Measurements from ENCODE around the gene FADS2.

The FADS2 gene

DNA sequence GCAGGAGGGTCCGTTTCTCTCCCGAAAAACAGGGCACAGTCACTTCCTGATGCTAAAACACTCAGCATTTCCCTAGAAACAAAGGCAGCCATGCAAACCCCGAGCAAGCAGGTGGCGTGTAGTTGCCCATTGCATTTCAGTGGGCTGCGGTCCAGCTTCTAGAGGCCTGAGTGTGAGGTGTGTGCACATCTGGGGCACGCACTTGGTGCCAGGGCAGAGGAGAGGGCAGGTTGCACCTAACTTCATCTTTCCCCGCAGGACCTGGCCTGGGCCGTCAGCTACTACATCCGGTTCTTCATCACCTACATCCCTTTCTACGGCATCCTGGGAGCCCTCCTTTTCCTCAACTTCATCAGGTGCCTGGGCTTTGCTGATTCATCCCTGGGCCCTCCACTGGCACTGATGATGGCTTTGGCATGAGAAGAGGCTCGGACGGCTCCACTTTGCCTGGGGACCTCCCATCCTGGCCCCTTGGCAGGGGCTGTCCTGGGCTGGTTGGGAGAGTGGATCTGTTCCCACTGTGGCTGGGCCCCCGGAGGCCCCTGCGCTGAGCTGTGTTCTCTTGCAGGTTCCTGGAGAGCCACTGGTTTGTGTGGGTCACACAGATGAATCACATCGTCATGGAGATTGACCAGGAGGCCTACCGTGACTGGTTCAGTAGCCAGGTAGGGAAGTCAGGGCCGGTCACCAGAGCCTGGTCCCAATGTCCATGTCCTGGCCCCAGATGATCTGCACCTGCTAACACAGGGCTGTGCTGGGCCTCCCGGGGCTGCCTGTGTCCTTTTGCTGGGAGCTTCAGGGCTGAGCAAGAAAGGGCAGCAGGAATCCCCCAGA is 34.8 kb downstream of the FADS2 start:
- Histone ChIP-seq H3K27ac (ENCODE audit: low read depth, low read length) (no peak overlapping the region), H3K36me3 (ENCODE audit: control insufficient read depth, low read length) (peaks cover 77% of the 10 kb centered on the region)
- no peak for TF ChIP-seq EZH2phosphoT487 (IDR thresholded peaks at IDR 0.05; ENCODE audit: borderline replicate concordance, low read length)
- TF ChIP-seq, protein P1, sequence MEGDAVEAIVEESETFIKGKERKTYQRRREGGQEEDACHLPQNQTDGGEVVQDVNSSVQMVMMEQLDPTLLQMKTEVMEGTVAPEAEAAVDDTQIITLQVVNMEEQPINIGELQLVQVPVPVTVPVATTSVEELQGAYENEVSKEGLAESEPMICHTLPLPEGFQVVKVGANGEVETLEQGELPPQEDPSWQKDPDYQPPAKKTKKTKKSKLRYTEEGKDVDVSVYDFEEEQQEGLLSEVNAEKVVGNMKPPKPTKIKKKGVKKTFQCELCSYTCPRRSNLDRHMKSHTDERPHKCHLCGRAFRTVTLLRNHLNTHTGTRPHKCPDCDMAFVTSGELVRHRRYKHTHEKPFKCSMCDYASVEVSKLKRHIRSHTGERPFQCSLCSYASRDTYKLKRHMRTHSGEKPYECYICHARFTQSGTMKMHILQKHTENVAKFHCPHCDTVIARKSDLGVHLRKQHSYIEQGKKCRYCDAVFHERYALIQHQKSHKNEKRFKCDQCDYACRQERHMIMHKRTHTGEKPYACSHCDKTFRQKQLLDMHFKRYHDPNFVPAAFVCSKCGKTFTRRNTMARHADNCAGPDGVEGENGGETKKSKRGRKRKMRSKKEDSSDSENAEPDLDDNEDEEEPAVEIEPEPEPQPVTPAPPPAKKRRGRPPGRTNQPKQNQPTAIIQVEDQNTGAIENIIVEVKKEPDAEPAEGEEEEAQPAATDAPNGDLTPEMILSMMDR (IDR thresholded peaks at IDR 0.05; ENCODE audit: low read depth, low read length, poor library complexity, severe bottlenecking) = no peak

DNA sequence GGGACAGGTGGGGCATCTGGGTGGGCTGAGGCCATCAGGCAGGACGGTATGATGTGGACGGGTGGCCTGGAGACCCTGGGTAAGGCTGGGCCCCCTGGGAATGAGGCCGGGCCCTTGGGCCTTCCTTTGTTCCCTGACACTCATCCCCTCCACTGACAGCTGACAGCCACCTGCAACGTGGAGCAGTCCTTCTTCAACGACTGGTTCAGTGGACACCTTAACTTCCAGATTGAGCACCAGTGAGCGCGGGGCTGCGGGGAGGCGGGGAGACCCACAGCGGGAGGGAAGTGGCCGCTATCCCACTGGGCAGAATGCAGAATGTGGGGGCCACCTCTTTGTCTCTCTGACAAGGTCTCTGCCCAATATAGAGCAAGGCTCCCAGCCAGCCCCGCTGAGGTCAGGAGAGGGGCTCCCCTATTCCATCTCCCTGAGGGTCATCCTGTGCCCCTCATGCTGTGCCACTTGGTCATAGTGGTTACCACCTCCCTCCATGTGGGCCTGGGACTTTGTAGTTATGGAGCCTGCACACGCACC is 35.5 kb downstream of the FADS2 start:
- TF ChIP-seq, protein P1 (IDR thresholded peaks at IDR 0.05; ENCODE audit: low read depth, low read length, poor library complexity, severe bottlenecking) = no peak
- no peak for TF ChIP-seq EZH2phosphoT487 (IDR thresholded peaks at IDR 0.05; ENCODE audit: borderline replicate concordance, low read length)
- no peak overlapping the region for H3K4me2 ChIP-seq (ENCODE audit: low read length)
- H3K4me1 ChIP-seq (ENCODE audit: control insufficient read depth, low read length) = no peaks in the 10 kb centered on the region
- H3K4me3 ChIP-seq (ENCODE audit: low read length) = no peak overlapping the region
- H3K27ac ChIP-seq (ENCODE audit: low read depth, low read length) = no peak overlapping the region
- H4K20me1 ChIP-seq (ENCODE audit: control insufficient read depth, insufficient read depth, low read depth, low read length) = peaks cover 4% of the 10 kb centered on the region
- no peaks in the 10 kb centered on the region for H3K79me2 ChIP-seq (ENCODE audit: control insufficient read depth, low read length)
- no peaks in the 10 kb centered on the region for H3K9me3 ChIP-seq (ENCODE audit: control insufficient read depth, insufficient read depth, low read length)
- no peaks in the 10 kb centered on the region for H3K9me2 ChIP-seq (replicated peaks; ENCODE audit: control insufficient read depth, low read length)
- H3K36me3 ChIP-seq (ENCODE audit: control insufficient read depth, low read length) = peaks cover 70% of the 10 kb centered on the region
- no peaks in the 10 kb centered on the region for H3K27me3 ChIP-seq (ENCODE audit: control insufficient read depth, low read length)
- 0 out of 2 replicates have a peak, but pooled peaks cover 3% of the 10 kb centered on the region for H3F3A ChIP-seq (ENCODE audit: control insufficient read depth, insufficient read depth)

More for the DNA sequence above, 34.8 kb downstream of the FADS2 start:
- Histone ChIP-seq H3K4me2 (ENCODE audit: low read length) (no peak overlapping the region), H3K27me3 (ENCODE audit: control insufficient read depth, low read length) (no peaks in the 10 kb centered on the region), H3F3A (ENCODE audit: control insufficient read depth, insufficient read depth) (0 out of 2 replicates have a peak, but pooled peaks cover 3% of the 10 kb centered on the region), H3K4me3 (ENCODE audit: low read length) (no peak overlapping the region), H3K9me3 (ENCODE audit: control insufficient read depth, insufficient read depth, low read length) (no peaks in the 10 kb centered on the region), H3K4me1 (ENCODE audit: control insufficient read depth, low read length) (no peaks in the 10 kb centered on the region), H4K20me1 (ENCODE audit: control insufficient read depth, insufficient read depth, low read depth, low read length) (peaks cover 4% of the 10 kb centered on the region), H3K9me2 (replicated peaks; ENCODE audit: control insufficient read depth, low read length) (no peaks in the 10 kb centered on the region), H3K79me2 (ENCODE audit: control insufficient read depth, low read length) (no peaks in the 10 kb centered on the region)

DNA sequence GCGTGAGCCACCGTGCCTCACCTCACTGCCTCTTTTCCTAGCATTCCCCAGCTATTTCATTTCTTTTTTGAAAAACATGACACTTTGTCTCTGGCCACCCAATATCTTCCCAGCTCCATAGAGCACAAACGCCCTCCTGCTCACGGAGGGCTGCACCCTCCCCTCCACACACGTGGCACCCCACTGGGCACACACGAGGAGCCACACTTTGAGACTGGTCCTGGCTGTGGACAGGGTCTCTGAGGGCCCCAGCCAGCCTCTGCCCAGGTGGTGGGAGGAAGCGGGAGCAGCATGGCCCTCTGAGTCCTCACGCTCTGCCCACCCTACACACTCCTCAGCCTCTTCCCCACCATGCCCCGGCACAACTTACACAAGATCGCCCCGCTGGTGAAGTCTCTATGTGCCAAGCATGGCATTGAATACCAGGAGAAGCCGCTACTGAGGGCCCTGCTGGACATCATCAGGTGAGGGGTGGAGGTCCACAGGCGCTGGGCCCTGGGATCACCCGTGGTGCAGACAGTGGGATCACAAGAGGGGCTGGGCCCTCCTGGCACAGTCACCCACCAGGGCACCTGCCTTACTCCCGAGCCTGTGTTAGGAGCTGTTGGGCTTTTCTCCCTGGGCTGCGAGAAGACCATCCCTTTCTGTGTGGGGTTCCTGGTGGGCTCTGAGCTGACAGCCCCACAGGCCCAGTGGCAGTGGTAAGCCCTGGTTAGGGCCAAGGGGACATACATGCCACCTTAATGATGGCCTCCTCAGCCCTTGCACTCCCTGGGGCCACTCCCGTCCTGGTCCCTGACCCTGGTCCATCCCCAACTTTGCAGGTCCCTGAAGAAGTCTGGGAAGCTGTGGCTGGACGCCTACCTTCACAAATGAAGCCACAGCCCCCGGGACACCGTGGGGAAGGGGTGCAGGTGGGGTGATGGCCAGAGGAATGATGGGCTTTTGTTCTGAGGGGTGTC is 37.0 kb downstream of the FADS2 start:
- TF ChIP-seq EZH2phosphoT487 (IDR thresholded peaks at IDR 0.05; ENCODE audit: borderline replicate concordance, low read length) = no peak
- TF ChIP-seq, protein P1 (IDR thresholded peaks at IDR 0.05; ENCODE audit: low read depth, low read length, poor library complexity, severe bottlenecking) = no peak
- Histone ChIP-seq H3F3A (ENCODE audit: control insufficient read depth, insufficient read depth) (0 out of 2 replicates have a peak, but pooled peaks cover 3% of the 10 kb centered on the region), H4K20me1 (ENCODE audit: control insufficient read depth, insufficient read depth, low read depth, low read length) (peaks cover 4% of the 10 kb centered on the region), H3K9me3 (ENCODE audit: control insufficient read depth, insufficient read depth, low read length) (no peaks in the 10 kb centered on the region), H3K9me2 (replicated peaks; ENCODE audit: control insufficient read depth, low read length) (no peaks in the 10 kb centered on the region), H3K36me3 (ENCODE audit: control insufficient read depth, low read length) (peaks cover 56% of the 10 kb centered on the region), H3K4me3 (ENCODE audit: low read length) (no peak overlapping the region), H3K79me2 (ENCODE audit: control insufficient read depth, low read length) (no peaks in the 10 kb centered on the region), H3K27me3 (ENCODE audit: control insufficient read depth, low read length) (no peaks in the 10 kb centered on the region), H3K4me1 (ENCODE audit: control insufficient read depth, low read length) (no peaks in the 10 kb centered on the region), H3K27ac (ENCODE audit: low read depth, low read length) (no peak overlapping the region), H3K4me2 (ENCODE audit: low read length) (no peak overlapping the region)
